Measurements from ENCODE around the gene STOX2.

STOX2 gene

DNA sequence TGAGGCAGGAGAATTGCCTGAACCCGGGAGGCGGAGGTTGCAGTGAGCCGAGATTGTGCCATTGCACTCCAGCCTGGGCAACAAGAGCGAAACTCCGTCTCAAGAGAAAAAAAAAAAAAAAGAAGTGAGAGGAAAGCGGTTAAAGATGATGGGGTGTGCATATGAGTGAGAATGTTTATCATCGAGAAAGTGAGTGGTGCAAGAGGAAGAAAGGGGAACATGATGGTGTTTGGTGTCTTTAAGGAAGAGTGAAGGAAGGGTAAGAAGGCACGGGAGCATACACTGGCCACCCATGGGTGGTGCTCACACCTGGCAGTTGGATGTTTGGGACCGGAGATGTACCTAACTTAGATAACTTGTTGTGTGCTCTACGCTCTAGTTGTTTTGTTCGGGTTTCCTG, 62.2 kb downstream of the STOX2 start:
- H3K27me3 Mint-ChIP-seq = no peaks in the 10 kb centered on the region
- H3K27ac Mint-ChIP-seq = no peak overlapping the region
- no peaks in the 10 kb centered on the region for H3K36me3 Mint-ChIP-seq (ENCODE audit: low read depth)
- peaks cover 24% of the 10 kb centered on the region for H3K4me1 Mint-ChIP-seq (ENCODE audit: low read depth)
- no peak overlapping the region for H3K4me3 Mint-ChIP-seq
- intact Hi-C loops (cut with micrococcal nuclease) = no loop called here
- no peaks in the 10 kb centered on the region for H3K9me3 Mint-ChIP-seq

DNA sequence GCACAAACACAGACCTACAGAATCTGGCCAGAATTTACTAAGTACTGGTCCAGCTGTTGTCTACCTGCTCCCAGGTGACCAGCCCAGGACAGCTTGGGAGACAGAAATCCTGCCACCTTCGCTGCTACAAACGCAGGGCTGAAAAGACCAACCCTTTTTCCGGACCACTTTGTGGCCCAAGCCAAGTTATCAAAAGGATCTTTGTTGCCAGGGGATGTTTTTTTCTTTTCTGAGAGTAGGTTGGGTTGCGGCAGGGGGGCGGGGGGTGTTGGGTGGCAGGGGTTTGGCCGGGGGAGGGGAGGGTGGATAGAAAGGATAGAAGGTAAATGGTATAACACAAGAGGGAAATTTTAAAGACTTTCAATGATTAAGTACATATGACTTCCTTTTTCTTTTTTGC, 63.4 kb downstream of the STOX2 start:
- H3K9me3 Mint-ChIP-seq = peaks cover 9% of the 10 kb centered on the region
- peak overlapping the region; percentile 14 for H3K27ac Mint-ChIP-seq
- intact Hi-C loops (cut with micrococcal nuclease) = no loop called here
- peaks cover 24% of the 10 kb centered on the region for H3K4me1 Mint-ChIP-seq (ENCODE audit: low read depth)
- no peak overlapping the region for H3K4me3 Mint-ChIP-seq
- no peaks in the 10 kb centered on the region for H3K36me3 Mint-ChIP-seq (ENCODE audit: low read depth)
- no peaks in the 10 kb centered on the region for H3K27me3 Mint-ChIP-seq

DNA sequence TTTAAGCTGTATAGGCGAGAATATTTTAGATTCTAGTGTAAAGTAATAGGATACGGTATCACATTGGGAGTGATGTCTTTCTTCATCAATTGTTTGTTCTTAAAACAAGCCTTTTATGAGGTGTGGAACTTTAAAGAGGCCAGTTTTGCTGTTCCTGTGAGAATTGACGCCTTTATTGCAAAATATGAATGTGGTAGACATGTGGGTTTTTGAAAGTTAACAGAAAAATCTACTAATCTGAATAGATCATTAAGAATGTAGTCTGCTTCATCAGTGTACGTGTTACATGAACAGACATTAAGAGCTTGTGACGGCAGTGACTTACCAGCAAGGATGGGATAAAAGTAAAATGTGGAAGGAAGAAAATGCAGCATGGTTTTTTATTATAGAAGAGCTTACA, 63.8 kb downstream of the STOX2 start:
- H3K4me3 Mint-ChIP-seq = no peak overlapping the region
- intact Hi-C loops (cut with micrococcal nuclease) = no loop called here
- H3K27ac Mint-ChIP-seq = no peak overlapping the region
- H3K27me3 Mint-ChIP-seq = no peaks in the 10 kb centered on the region
- no peaks in the 10 kb centered on the region for H3K36me3 Mint-ChIP-seq (ENCODE audit: low read depth)
- H3K9me3 Mint-ChIP-seq = peaks cover 13% of the 10 kb centered on the region
- peaks cover 24% of the 10 kb centered on the region for H3K4me1 Mint-ChIP-seq (ENCODE audit: low read depth)

DNA sequence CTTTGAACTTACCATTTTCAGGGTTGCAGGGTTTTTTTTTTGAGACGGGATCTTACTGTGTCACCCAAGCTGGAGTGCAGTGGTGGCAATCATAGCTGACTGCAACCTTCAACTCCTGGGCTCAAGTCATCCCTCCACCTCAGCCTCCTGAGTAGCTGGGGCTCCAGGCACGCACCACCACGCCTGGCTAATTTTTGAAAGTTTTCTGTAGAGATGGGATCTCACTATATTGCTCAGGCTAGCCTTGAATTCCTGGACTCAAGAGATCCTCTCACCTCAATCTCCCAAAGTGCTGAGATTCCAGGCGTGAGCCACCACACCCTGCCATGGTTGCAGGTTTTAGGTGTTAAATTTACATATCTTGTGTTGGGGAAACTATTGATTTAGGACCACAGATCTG, 64.5 kb downstream of the STOX2 start:
- intact Hi-C loops (cut with micrococcal nuclease) = no loop called here
- H3K27ac Mint-ChIP-seq = no peak overlapping the region
- no peak overlapping the region for H3K4me3 Mint-ChIP-seq
- H3K9me3 Mint-ChIP-seq = peaks cover 20% of the 10 kb centered on the region
- H3K27me3 Mint-ChIP-seq = peaks cover 1% of the 10 kb centered on the region
- no peaks in the 10 kb centered on the region for H3K36me3 Mint-ChIP-seq (ENCODE audit: low read depth)
- H3K4me1 Mint-ChIP-seq (ENCODE audit: low read depth) = peaks cover 17% of the 10 kb centered on the region

DNA sequence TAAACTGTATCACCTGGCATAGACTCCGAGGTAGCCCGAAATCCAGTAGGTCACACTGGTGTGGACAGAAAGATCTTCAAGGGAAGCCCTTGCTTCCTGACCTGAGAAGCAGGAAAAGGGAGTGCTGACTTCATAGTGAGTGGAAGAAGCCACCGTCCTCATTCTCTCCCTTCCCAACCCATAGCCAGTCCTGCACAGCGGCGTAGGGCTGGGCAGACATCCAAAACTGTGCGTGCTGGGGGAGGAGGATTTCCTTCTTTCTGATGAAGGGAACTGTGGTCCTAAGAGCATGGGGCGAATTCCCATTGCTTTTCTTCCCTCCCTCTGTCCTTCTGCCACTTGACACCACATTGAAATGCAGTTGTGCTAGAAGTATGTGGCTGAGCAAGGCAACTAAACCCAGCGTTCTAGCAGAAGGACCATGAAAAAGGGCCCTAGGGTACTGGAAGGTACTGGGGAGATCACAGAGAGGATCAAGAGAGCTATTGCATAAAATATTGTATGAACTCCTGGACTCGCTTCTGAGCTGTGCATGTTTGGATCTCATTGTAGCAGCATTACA, 66.9 kb downstream of the STOX2 start:
- Mint-ChIP-seq H3K27me3 (peaks cover 1% of the 10 kb centered on the region), H3K9me3 (peaks cover 29% of the 10 kb centered on the region), H3K36me3 (ENCODE audit: low read depth) (no peaks in the 10 kb centered on the region), H3K4me1 (ENCODE audit: low read depth) (peaks cover 11% of the 10 kb centered on the region), H3K4me3 (no peak overlapping the region), H3K27ac (no peak overlapping the region)
- intact Hi-C loops (cut with micrococcal nuclease) = no loop called here

DNA sequence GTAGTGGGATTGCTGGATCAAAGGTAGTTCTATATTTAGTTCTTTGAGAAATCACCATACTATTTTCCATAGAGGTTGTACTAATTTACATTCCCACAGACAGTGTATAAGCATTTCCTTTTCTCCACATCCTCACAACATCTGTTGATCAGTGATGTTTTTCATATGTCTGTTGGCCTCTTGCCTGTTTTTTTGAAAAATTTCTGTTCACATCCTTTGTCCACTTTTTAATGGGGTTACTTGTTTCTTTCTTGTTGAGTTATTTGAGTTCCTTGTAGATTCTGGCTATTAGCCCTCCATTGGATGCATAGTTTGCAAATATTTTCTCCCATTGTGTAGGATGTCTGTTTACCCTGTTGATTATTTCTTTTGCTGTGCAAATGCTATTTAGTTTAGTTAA, 72.6 kb downstream of the STOX2 start:
- intact Hi-C loops (cut with micrococcal nuclease) = no loop called here
- Mint-ChIP-seq H3K4me1 (ENCODE audit: low read depth) (no peaks in the 10 kb centered on the region), H3K27me3 (peaks cover 1% of the 10 kb centered on the region), H3K9me3 (peaks cover 28% of the 10 kb centered on the region), H3K36me3 (ENCODE audit: low read depth) (no peaks in the 10 kb centered on the region), H3K4me3 (no peak overlapping the region), H3K27ac (no peak overlapping the region)

DNA sequence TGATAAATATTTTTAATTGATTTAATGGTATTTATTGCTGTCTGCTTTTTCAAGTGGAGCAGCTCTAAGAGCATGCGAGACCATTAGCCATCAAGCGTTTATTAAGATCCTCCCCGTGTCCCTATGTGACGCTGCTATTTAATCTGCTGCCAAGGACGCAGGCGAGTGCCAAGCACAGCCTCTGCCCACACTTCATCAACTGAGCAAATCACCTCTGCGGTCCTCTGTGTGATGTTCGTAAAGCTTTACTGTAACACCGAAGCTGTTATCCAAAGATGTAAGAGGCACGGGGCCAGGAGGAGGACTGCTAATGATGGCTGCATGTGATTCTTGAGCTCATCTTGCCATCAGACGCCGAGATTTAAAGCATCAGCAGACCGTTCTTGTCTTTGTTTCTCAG, 79.5 kb downstream of the STOX2 start:
- Mint-ChIP-seq H3K36me3 (ENCODE audit: low read depth) (no peaks in the 10 kb centered on the region), H3K4me1 (ENCODE audit: low read depth) (peaks cover 18% of the 10 kb centered on the region), H3K4me3 (no peak overlapping the region), H3K27ac (no peak overlapping the region), H3K27me3 (no peaks in the 10 kb centered on the region), H3K9me3 (no peaks in the 10 kb centered on the region)
- intact Hi-C loops (cut with micrococcal nuclease) = no loop called here

DNA sequence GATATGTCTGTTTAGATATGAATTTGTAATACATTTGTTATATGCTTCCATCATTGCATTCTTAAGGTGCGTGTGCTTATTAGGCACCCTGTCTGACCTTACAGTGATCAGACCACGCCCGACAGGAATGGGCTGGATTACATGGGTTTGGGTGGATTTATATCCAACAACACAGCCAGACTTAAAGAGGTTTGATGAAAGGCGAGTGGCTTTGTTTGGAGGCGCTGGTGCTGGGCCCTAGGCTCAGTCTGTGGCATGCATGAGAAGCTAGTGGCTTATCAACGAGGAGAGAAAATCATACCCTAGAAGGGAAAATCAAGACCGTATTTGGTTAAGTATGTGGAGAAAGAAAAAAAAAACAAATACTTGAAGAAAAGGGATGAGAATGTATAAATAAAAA, 80.7 kb downstream of the STOX2 start:
- Mint-ChIP-seq H3K9me3 (no peaks in the 10 kb centered on the region), H3K27me3 (no peaks in the 10 kb centered on the region), H3K4me1 (ENCODE audit: low read depth) (peaks cover 25% of the 10 kb centered on the region), H3K4me3 (no peak overlapping the region), H3K27ac (no peak overlapping the region), H3K36me3 (ENCODE audit: low read depth) (no peaks in the 10 kb centered on the region)
- intact Hi-C loops (cut with micrococcal nuclease) = no loop called here

DNA sequence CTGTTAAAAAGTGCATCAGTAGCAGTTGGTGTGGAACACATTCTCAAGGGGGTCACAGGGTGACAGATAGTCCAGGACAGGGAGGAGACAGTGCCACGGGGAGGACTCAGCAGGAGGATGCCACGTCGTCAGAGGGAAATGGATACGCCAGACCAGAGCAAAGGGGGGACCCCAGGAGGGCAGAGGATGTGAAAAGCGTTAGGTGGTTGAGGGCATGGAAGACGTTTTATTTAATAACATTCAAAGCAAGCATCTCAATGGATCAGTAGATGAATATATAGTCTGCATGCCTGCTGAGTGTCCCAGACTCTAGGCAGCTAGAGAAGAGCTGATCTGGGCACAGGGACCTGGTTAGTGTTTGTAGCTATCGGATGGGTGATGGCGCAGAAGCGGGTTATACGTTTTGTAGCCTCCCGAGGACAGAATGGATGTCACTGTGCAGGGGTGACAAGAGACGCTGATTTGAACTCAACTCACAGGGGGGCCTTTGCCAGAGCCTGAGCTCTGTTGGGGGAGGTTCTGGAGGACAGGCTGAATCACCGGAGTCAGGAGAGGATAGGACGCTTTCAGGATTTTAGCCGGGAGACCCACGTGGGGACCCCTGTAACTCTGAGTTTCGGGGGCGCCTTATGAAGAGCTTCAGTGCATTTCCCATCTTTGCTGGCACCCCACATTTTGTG, 81.3 kb downstream of the STOX2 start:
- intact Hi-C loops (cut with micrococcal nuclease) = no loop called here
- Mint-ChIP-seq H3K4me3 (no peak overlapping the region), H3K4me1 (ENCODE audit: low read depth) (peaks cover 25% of the 10 kb centered on the region), H3K27ac (no peak overlapping the region), H3K9me3 (no peaks in the 10 kb centered on the region), H3K36me3 (ENCODE audit: low read depth) (no peaks in the 10 kb centered on the region), H3K27me3 (no peaks in the 10 kb centered on the region)

DNA sequence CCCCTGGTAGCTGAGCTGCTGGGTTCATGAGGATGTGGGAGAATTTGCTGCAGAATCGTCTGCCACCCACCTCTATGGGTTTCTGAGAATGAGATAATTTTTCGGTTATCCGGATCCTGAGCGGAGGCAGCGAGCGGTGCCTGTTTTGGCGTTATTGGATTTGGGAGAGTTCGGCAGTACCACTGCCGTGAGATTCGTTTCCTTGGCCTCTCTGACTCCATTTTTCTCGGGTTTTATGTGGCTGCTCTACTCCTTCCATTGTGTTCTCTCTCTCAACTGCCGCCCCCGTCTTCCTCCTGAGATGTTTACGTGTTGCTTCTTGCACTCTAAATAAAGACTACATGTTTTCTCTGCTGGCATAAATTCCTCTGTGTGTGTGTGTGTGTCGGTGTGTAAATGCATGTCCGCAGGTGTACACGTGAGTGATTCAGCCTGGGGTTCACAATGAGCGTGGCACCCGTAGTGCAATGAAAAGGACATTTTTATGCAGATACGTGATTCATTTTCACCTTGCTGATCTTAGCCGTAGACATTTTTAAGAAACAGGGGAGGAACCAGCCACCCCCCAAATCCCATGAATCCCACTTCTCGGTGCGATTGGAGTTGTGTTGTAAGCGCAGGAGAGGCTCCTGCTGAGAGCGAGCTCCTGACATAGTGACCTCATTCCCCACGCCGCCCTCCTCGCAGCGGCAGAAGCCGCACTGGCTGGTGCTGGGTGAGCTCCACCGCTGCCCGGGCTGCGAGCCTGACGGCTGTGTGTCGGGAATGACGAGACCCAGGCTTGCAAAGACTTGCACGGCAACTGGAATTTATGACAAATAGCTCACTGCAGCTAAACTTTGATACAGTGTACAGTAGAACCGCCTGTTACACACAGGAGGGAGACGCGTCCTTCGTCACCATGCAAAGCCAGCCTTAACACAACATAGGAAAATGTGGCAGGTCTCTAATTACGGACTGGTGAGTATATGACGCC, 82.2 kb downstream of the STOX2 start:
- no peaks in the 10 kb centered on the region for H3K36me3 Mint-ChIP-seq (ENCODE audit: low read depth)
- no peaks in the 10 kb centered on the region for H3K27me3 Mint-ChIP-seq
- no peak overlapping the region for H3K27ac Mint-ChIP-seq
- H3K9me3 Mint-ChIP-seq = no peaks in the 10 kb centered on the region
- H3K4me1 Mint-ChIP-seq (ENCODE audit: low read depth) = peaks cover 25% of the 10 kb centered on the region
- intact Hi-C loops (cut with micrococcal nuclease) = no loop called here
- no peak overlapping the region for H3K4me3 Mint-ChIP-seq

DNA sequence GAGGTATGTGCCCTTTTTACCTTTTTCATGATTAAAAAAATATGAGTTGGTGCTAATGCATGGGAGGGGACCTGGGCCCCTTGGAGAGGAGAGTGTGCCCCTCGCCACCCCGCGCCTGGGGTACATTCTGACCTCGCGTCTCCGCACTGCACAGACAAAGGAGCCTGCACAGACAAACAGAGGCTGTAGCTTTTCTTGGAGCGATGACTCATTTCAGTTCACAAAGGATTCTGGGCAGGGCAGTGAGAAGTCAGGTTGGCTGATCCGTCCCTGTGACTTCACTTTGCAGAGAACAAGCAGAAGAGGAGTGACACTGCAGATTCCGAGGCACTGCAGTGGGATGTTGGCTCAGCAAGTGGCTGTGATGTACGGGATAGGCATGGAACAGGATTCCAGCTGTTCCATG, 82.9 kb downstream of the STOX2 start:
- intact Hi-C loops (cut with micrococcal nuclease) = no loop called here
- Mint-ChIP-seq H3K27ac (peak overlapping the region; percentile 64), H3K9me3 (no peaks in the 10 kb centered on the region), H3K4me3 (peak overlapping the region; percentile 33), H3K36me3 (ENCODE audit: low read depth) (no peaks in the 10 kb centered on the region), H3K27me3 (no peaks in the 10 kb centered on the region), H3K4me1 (ENCODE audit: low read depth) (peaks cover 25% of the 10 kb centered on the region)

DNA sequence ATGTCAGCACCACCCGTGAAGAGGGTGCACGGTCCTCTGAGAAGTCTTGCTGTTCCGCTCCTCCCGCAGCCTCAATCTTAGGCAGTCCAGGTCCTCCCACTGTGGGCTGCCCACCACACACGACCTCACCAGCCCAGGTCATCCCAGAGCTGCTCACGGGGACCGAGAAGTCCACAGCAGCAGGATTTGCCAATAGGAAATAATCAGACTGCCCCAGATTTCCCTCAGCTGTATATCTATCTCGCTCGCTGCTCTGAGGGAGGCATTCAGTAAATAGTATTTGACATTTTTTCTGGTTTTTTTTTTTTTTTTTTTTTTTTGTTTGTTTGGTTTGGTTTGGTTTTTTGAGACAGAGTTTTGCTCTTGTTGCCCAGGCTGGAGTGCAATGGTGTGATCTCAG, 83.8 kb downstream of the STOX2 start:
- intact Hi-C loops (cut with micrococcal nuclease) = no loop called here
- no peak overlapping the region for H3K4me3 Mint-ChIP-seq
- H3K27ac Mint-ChIP-seq = peak overlapping the region; percentile 64
- no peaks in the 10 kb centered on the region for H3K9me3 Mint-ChIP-seq
- no peaks in the 10 kb centered on the region for H3K27me3 Mint-ChIP-seq
- H3K36me3 Mint-ChIP-seq (ENCODE audit: low read depth) = no peaks in the 10 kb centered on the region
- H3K4me1 Mint-ChIP-seq (ENCODE audit: low read depth) = peaks cover 25% of the 10 kb centered on the region

DNA sequence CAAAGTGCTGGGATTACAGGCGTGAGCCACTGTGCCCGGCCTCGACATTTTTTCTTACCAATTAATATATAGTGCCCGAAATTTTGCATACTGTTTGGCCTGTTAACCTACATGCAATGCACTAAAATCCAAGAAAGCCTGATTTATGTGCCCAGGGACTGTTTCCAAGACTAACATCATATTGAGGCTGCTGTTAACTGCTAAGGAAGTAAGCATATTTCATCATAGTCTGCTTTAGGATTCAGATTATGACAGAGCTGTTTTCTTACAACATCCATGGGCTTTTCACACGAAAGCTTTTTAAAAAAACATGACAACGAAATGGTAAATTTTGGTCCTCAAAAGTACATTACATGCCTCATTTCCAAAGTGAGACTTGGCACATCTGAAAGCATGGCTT, 84.4 kb downstream of the STOX2 start:
- Mint-ChIP-seq H3K36me3 (ENCODE audit: low read depth) (no peaks in the 10 kb centered on the region), H3K4me3 (no peak overlapping the region), H3K27me3 (no peaks in the 10 kb centered on the region), H3K27ac (peak overlapping the region; percentile 64), H3K4me1 (ENCODE audit: low read depth) (peaks cover 25% of the 10 kb centered on the region), H3K9me3 (no peaks in the 10 kb centered on the region)
- intact Hi-C loops (cut with micrococcal nuclease) = no loop called here

DNA sequence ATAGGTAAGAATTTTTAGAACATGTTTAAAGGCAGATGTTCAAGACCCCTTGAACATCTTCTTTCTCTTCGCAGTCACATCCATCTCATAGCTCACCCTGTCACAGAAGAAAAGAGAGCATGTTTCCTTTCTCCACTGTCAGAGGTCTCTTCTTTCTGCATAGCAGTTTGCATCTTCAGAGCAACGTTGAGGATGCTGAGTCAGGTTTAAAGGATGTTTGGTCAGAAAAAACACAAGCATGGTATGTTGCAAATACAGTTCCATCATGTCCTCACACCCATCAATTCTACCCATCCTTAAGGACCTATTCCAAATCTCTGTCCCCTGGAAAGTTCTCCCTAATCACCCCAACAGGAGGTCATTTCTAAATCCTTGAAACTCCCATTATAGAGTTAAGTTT, 84.8 kb downstream of the STOX2 start:
- peaks cover 27% of the 10 kb centered on the region for H3K4me1 Mint-ChIP-seq (ENCODE audit: low read depth)
- H3K27me3 Mint-ChIP-seq = no peaks in the 10 kb centered on the region

More for the DNA sequence above, 84.8 kb downstream of the STOX2 start:
- intact Hi-C loops (cut with micrococcal nuclease) = no loop called here
- no peak overlapping the region for H3K27ac Mint-ChIP-seq
- no peak overlapping the region for H3K4me3 Mint-ChIP-seq
- H3K9me3 Mint-ChIP-seq = no peaks in the 10 kb centered on the region
- no peaks in the 10 kb centered on the region for H3K36me3 Mint-ChIP-seq (ENCODE audit: low read depth)

Measured in dendritic cell treated with granulocyte-macrophage colony-stimulating factor and Interleukin-4, amounts not matched to agents 40 ng/mL and 50 ng/mL, for 4 days (primary cell).